GM23338 (cell line): ENCODE measurements around the gene TOM1L2. TPM values are rescaled to one million over a fixed set of nuclear protein-coding genes. Genes with fewer than 3 reads are reported as not detected.

Source experiments
- ATAC-seq: fragments of 200-7000 bp; cut with Tn5 transposase; 3 replicates; pipeline ENCODE4 v1.9.1; 2020
- DNase-seq: peaks from one replicate; pipeline ENCODE4 v3.0.0-alpha.2; 2015; ENCODE audit warnings: low spot score
- H2AFZ ChIP-seq: fragments of 200-600 bp; sonication (generic); 2 replicates; pipeline ENCODE4 v1.8.0; 2016; ENCODE audit warnings: antibody characterized with exemption, mild to moderate bottlenecking, moderate library complexity
- H3F3A ChIP-seq: fragments of 200-600 bp; sonication (generic); replicated peaks from 2 replicates; pipeline ENCODE4 v1.8.0; 2017; ENCODE audit warnings: antibody characterized with exemption, mixed run types, low read depth
- H3K27ac ChIP-seq: fragments of 200-600 bp; sonication (generic); 2 replicates; pipeline ENCODE4 v1.6.1; 2016; ENCODE audit warnings: low read depth
- H3K27me3 ChIP-seq: fragments of 200-600 bp; sonication (generic); 2 replicates; pipeline ENCODE4 v1.8.0; 2016; ENCODE audit warnings: mild to moderate bottlenecking, mixed run types, moderate library complexity; ENCODE audit not compliant: insufficient read depth
- H3K36me3 ChIP-seq: fragments of 200-600 bp; sonication (generic); 2 replicates; pipeline ENCODE4 v1.8.0; 2016; ENCODE audit warnings: mild to moderate bottlenecking; ENCODE audit not compliant: insufficient read depth
- H3K4me1 ChIP-seq: fragments of 200-600 bp; sonication (generic); 2 replicates; pipeline ENCODE4 v1.8.0; 2016; ENCODE audit warnings: mild to moderate bottlenecking, moderate library complexity; ENCODE audit not compliant: insufficient read depth
- H3K4me2 ChIP-seq: fragments of 200-600 bp; sonication (generic); 2 replicates; pipeline ENCODE4 v1.7.1; 2017; ENCODE audit warnings: mixed run types
- H3K4me3 ChIP-seq: fragments of 200-600 bp; sonication (generic); 2 replicates; pipeline ENCODE4 v1.6.1; 2016; ENCODE audit warnings: mixed run types
- H3K79me2 ChIP-seq: fragments of 200-600 bp; sonication (generic); replicated peaks from 2 replicates; pipeline ENCODE4 v1.8.0; 2017; ENCODE audit warnings: mild to moderate bottlenecking; ENCODE audit not compliant: insufficient read depth
- H3K9me2 ChIP-seq: fragments of 200-600 bp; sonication (generic); 2 replicates; pipeline ENCODE4 v1.8.0; 2017; ENCODE audit not compliant: insufficient read depth
- H4K20me1 ChIP-seq: fragments of 200-600 bp; sonication (generic); replicated peaks from 2 replicates; pipeline ENCODE4 v1.8.0; 2017; ENCODE audit warnings: mild to moderate bottlenecking; ENCODE audit not compliant: insufficient read depth
- H3K27ac Mint-ChIP-seq: 2 replicates; pipeline ENCODE4 v1.8.0; 2020; ENCODE audit warnings: inconsistent platforms, mild to moderate bottlenecking, moderate library complexity, mixed read lengths
- H3K27me3 Mint-ChIP-seq: 3 replicates; pipeline ENCODE4 v1.8.0; 2022; ENCODE audit warnings: low read depth, mild to moderate bottlenecking, moderate library complexity, mixed read lengths, inconsistent platforms; ENCODE audit not compliant: insufficient read depth, poor library complexity
- H3K36me3 Mint-ChIP-seq: 3 replicates; pipeline ENCODE4 v1.8.0; 2021; ENCODE audit warnings: low read depth, mild to moderate bottlenecking, inconsistent platforms, moderate library complexity, mixed read lengths
- H3K4me1 Mint-ChIP-seq: 3 replicates; pipeline ENCODE4 v1.8.0; 2020; ENCODE audit warnings: mild to moderate bottlenecking, inconsistent platforms, mixed read lengths
- H3K4me3 Mint-ChIP-seq: 3 replicates; pipeline ENCODE4 v1.8.0; 2021; ENCODE audit warnings: moderate library complexity, mild to moderate bottlenecking, inconsistent platforms, mixed read lengths
- H3K9me3 Mint-ChIP-seq: 3 replicates; pipeline ENCODE4 v1.8.0; 2020; ENCODE audit warnings: moderate library complexity, mild to moderate bottlenecking, inconsistent platforms, mixed read lengths
- CREB1 ChIP-seq: fragments of 250-450 bp; sonication (Bioruptor Pico); IDR thresholded peaks from 2 replicates; pipeline ENCODE4 v1.5.0; 2020; ENCODE audit warnings: low read depth, mild to moderate bottlenecking, moderate library complexity
- CTCF ChIP-seq, 2 experiments: fragments of 200-600 bp in 1 of 2; sonication (generic) in 1 of 2; conservative IDR thresholded peaks; 2 replicates each; pipeline versions ENCODE4 v1.5.1 to v1.6.1; 2016 to 2017; ENCODE audit warnings: antibody characterized with exemption in 2 of 2, low read depth in 2 of 2, mild to moderate bottlenecking in 2 of 2, moderate library complexity in 1 of 2
- ETS1 ChIP-seq: IDR thresholded peaks from 2 replicates; pipeline ENCODE4 v1.6.1; 2016; ENCODE audit warnings: antibody characterized with exemption
- EZH2 ChIP-seq: fragments of 200-600 bp; sonication (generic); IDR thresholded peaks from one replicate; pipeline ENCODE4 v1.8.0; 2017; ENCODE audit warnings: antibody characterized with exemption, mild to moderate bottlenecking, low read depth; ENCODE audit not compliant: unreplicated experiment
- EZH2phosphoT487 ChIP-seq: fragments of 200-600 bp; sonication (generic); IDR thresholded peaks from one replicate; pipeline ENCODE4 v1.8.1; 2018; ENCODE audit warnings: antibody characterized with exemption; ENCODE audit not compliant: unreplicated experiment
- JUNB ChIP-seq: IDR thresholded peaks from one replicate; pipeline ENCODE4 v1.6.1; 2016; ENCODE audit warnings: antibody characterized with exemption; ENCODE audit not compliant: unreplicated experiment
- NANOG ChIP-seq: IDR thresholded peaks from 2 replicates; pipeline ENCODE4 v1.6.1; 2016; ENCODE audit warnings: antibody characterized with exemption, borderline replicate concordance
- POLR2AphosphoS5 ChIP-seq: IDR thresholded peaks from 2 replicates; pipeline ENCODE4 v1.6.1; 2016; ENCODE audit warnings: antibody characterized with exemption, low read depth
- REST ChIP-seq: IDR thresholded peaks from one replicate; pipeline ENCODE4 v1.6.1; 2018; ENCODE audit warnings: antibody characterized with exemption; ENCODE audit not compliant: unreplicated experiment
- STAT1 ChIP-seq: IDR thresholded peaks from one replicate; pipeline ENCODE4 v1.6.1; 2016; ENCODE audit warnings: antibody characterized with exemption; ENCODE audit not compliant: unreplicated experiment
- ZNF114 ChIP-seq: fragments of 250-450 bp; sonication (Bioruptor Pico); IDR thresholded peaks from 2 replicates; pipeline ENCODE4 v1.5.0; 2020; ENCODE audit warnings: mild to moderate bottlenecking, moderate library complexity
- ZNF331 ChIP-seq: fragments of 250-450 bp; sonication (Bioruptor Pico); IDR thresholded peaks from 2 replicates; pipeline ENCODE4 v1.5.0; 2020; ENCODE audit warnings: low read depth, mild to moderate bottlenecking, moderate library complexity
- ZNF462 ChIP-seq: fragments of 250-450 bp; sonication (Bioruptor Pico); IDR thresholded peaks from 2 replicates; pipeline ENCODE4 v1.5.0; 2020; ENCODE audit warnings: mild to moderate bottlenecking, moderate library complexity
- polyA plus RNA-seq: library from polyadenylated mRNA; unstranded; fragments of >200 nt; fragmentation: Nextera tagmentation; extraction: Ambion mirVana; gene quantifications from 2 replicates; pipeline ENCODE4 v1.2.1, GENCODE V29; 2016
- total RNA-seq: library from RNA; depleted of rRNA; stranded (reverse); fragments of >200 nt; shearing (Covaris generic); gene quantifications from 2 replicates; pipeline ENCODE4 v1.2.3, GENCODE V29; 2014

TOM1L2 gene
- total and polyA plus RNA-seq, 2 experiments from 2014 or later, result 3.3 TPM

GRCh38 chr17:17933775-17934174 lies 38.4 kb downstream of the TOM1L2 start:
- no peak for ATAC-seq
- Histone ChIP-seq H3K9me2 (no peaks in the 10 kb centered on the region), H4K20me1 (no peaks in the 10 kb centered on the region), H3K4me3 (no peak overlapping the region), H3K36me3 (no peaks in the 10 kb centered on the region), H3K27ac (no peak overlapping the region), H3K79me2 (no peaks in the 10 kb centered on the region), H3K4me2 (no peak overlapping the region), H2AFZ (no peak overlapping the region), H3K4me1 (peaks cover 5% of the 10 kb centered on the region; the same call in 1 of the 2 replicates), H3K27me3 (no peaks in the 10 kb centered on the region), H3F3A (no peaks in the 10 kb centered on the region)
- H3K36me3 Mint-ChIP-seq, result no peaks in the 10 kb centered on the region
- peaks cover 3% of the 10 kb centered on the region for H3K27me3 Mint-ChIP-seq
- no peaks in the 10 kb centered on the region for H3K9me3 Mint-ChIP-seq
- no peak for TF ChIP-seq CREB1 (CRISPR knock-in tag)
- TF ChIP-seq ZNF462 (CRISPR knock-in tag), result no peak
- no peak for TF ChIP-seq POLR2AphosphoS5
- TF ChIP-seq EZH2phosphoT487, result no peak
- no peak for TF ChIP-seq STAT1
- no peak for TF ChIP-seq ZNF331 (CRISPR knock-in tag)
- no peak for TF ChIP-seq NANOG
- TF ChIP-seq JUNB, result no peak
- TF ChIP-seq ETS1, result no peak
- TF ChIP-seq CTCF (conservative IDR thresholded peaks at IDR 0.05; ENCODE audit: low read depth in 2 of 2), result no peak
- TF ChIP-seq ZNF114 (CRISPR knock-in tag), result no peak
- TF ChIP-seq REST, result no peak
- no peak for TF ChIP-seq EZH2
- no peak overlapping the region for H3K27ac Mint-ChIP-seq
- H3K4me1 Mint-ChIP-seq, result no peaks in the 10 kb centered on the region
- DNase-seq, result no peak
- no peak overlapping the region for H3K4me3 Mint-ChIP-seq
